ENCODE results near the gene ATP1B2.
"Not testable (repeated sequence)": the region's sequence is repeated elsewhere in the genome, so short reads cannot be mapped to it uniquely, and the experiment has no call there.

Gene ATP1B2

DNA sequence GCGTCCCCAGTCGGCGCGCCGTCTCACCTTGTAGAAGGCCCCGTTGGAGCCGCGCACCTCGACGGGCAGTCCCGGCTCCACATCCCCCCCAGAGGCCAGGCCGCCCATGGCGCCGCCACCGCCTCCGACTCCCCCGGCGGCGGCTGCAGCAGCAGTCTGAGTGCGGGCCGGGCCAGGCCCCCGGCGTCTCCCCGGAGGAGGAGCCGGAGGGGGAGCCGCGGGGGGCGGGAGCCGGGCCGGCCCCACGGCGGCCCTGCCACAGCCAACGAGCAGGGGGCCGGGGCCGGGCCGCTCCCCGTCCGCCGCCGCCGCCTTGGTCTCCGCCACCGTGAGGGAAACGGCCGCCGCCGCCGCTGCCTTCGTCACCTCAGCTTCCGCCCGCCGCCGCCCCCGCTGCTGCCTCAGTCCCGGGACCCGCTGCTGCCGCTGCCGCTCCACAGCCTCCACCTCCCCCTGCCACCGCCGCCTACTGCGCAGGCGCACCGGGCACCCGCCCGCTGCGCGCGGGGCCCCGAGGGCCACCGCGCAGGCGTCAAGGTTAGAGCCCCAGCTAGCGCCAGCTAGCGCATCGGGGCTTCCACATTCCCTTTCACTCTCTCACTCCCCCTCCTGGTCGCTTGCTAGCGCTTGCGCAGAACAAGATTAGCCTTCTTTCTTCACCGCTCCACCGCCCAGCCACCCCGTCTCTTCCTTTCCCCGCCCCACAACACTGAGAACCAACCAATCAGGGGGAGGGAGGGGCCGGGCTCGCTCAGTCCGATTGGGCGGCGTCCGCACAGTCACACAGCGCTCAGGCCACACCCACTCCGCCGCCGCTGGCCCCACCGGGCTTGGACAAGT is 36.1 kb upstream of the ATP1B2 start, which contains the start of gene FXR2:
TSS of gene FXR2 (minus strand) at position 473 of the 840 bp plus-strand sequence. CDS start at position 108, 365 bp downstream.
- DNase-seq (ENCODE audit: low spot score): peak; percentile 100
- TF ChIP-seq, protein P1, sequence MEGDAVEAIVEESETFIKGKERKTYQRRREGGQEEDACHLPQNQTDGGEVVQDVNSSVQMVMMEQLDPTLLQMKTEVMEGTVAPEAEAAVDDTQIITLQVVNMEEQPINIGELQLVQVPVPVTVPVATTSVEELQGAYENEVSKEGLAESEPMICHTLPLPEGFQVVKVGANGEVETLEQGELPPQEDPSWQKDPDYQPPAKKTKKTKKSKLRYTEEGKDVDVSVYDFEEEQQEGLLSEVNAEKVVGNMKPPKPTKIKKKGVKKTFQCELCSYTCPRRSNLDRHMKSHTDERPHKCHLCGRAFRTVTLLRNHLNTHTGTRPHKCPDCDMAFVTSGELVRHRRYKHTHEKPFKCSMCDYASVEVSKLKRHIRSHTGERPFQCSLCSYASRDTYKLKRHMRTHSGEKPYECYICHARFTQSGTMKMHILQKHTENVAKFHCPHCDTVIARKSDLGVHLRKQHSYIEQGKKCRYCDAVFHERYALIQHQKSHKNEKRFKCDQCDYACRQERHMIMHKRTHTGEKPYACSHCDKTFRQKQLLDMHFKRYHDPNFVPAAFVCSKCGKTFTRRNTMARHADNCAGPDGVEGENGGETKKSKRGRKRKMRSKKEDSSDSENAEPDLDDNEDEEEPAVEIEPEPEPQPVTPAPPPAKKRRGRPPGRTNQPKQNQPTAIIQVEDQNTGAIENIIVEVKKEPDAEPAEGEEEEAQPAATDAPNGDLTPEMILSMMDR (IDR thresholded peaks at IDR 0.05; ENCODE audit: extremely low read depth, missing control alignments): peak; percentile 50

DNA sequence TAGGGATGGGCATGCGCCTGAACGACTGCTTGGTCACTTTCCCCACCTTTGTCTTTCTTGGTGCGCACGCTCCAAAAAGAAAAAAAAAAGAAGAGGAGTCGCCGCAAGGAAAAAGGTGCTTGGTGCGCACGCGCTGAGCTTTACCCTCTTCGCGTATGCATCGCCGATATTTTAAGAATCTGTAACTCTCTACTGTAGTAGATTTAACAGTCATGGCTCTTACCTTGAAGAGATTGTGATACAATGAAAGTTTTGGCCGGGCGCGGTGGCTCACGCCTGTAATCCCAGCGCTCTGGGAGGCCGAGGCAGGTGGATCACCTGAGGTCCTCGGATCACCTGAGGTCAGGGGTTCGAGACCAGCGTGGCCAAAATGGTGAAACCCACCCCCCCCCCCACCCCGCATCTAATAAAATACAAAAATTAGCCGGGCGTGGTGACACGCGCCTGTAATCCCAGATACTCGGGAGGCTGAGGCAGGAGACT is 35.4 kb upstream of the ATP1B2 start:
- TF ChIP-seq, protein P1 (IDR thresholded peaks at IDR 0.05; ENCODE audit: extremely low read depth, missing control alignments): no peak
- DNase-seq (ENCODE audit: low spot score): no peak

DNA sequence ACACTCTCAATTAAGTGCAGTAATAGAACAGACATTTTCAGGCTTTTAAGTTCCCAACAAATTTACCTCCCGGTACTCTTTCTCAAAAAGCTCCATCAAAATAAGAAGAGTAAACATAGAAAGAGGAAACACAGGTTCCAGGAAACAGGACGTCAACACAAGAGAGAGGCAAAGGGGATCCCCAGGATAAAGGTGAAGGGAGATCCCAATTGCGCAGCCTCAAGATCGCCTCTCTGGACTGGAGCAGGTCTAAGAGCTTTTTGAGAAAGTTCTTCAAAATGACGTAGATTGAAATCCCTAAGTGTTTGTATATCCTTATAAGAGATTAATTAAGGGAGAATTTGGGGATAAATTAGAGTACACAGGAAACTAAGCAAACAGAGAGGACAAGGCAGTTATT is 32.1 kb upstream of the ATP1B2 start:
- DNase-seq (ENCODE audit: low spot score): no peak
- TF ChIP-seq, protein P1 (IDR thresholded peaks at IDR 0.05; ENCODE audit: extremely low read depth, missing control alignments): no peak

DNA sequence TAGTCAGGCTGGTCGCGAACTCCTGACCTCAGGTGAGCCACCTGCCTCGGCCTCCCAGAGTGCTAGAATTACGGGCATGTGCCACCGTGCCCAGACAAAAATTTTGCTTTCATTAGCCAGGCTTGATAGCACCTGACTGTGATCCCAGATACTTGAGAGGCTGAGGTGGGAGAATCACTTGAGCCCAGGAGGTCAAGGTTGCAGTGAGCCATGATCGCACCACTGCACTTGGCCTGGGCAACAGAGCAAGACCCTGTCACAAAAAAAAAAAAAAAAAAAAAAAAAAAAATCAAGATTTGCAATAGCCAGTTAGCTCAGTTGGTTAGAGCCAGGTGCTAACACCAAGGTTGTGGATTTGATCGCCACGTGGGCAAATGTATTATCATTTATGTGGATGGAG is 29.9 kb upstream of the ATP1B2 start:
- DNase-seq (ENCODE audit: low spot score): no peak
- TF ChIP-seq, protein P1 (IDR thresholded peaks at IDR 0.05; ENCODE audit: extremely low read depth, missing control alignments): no peak

DNA sequence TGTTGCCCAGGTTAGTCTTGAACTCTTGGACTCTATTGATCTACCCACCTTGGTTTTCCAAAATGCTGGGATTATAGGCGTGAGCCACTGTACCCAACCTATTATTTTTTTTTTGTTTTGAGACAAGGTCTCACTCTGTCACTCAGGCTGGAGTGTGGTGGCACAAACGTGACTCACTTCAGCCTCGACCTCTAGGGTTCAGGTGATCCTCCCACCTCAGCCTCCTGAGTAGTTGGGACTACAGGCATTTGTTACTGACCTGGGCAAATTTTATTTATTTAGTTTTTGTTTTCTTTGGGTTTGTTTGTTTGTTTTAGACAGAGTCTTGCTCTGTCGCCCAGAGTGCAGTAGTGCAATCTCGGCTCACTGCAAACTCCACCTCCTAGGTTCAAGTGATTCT is 27.1 kb upstream of the ATP1B2 start:
- TF ChIP-seq, protein P1 (IDR thresholded peaks at IDR 0.05; ENCODE audit: extremely low read depth, missing control alignments): no peak
- no peak for DNase-seq (ENCODE audit: low spot score)

DNA sequence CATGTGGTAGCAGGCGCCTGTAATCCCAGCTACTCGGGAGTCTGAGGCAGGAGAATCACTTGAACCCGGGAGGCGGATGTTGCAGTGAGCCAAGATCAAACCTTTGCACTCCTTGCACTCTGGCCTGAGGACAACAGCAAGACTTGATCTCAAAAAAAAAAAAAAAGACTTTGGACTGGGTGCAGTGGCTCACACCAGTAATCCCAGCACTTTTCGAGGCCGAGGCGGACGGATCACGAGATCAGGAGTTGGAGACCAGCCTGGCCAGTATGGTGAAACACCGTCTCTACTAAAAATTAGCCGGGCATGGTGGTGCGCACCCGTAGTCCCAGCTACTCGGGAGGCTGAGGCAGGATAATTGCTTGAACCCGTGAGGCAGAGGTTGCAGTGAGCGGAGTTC is 25.0 kb upstream of the ATP1B2 start:
- DNase-seq (ENCODE audit: low spot score): not testable (repeated sequence)

DNA sequence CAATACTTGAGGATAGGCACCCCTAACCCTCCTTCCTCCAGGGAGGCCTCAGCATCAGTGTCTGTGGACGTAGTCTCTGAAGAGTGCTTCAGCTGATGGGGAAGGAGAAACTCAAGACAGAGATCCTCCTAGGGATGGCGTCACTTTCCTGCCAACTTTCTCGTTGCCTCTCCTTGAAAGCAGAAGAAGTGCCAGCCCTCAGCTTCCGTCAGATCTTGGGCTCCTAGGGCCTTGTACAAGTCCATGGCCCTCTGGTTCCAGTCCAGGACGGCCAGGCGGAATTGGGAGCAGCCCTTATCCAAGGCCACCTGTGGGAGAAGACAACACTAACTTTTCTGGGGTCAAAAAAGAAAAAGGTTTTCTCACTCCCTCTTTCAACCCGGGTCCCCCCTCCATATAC is 24.4 kb upstream of the ATP1B2 start:
- TF ChIP-seq, protein P1 (IDR thresholded peaks at IDR 0.05; ENCODE audit: extremely low read depth, missing control alignments): no peak
- DNase-seq (ENCODE audit: low spot score): no peak

DNA sequence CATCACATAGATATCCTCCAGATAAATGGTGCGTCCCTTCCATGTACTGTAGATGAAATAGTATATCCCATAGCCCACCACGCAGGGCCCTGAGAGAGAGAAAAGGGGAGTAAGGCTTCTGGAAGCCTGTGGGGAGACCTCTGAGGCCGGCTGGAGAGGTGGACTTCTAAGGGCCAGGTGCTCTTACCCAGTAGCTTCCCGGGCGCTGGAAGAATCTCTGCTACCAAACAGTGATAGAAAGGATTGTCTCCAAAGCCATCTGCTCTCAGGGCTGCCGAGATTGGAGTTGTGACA is 23.8 kb upstream of the ATP1B2 start:
- TF ChIP-seq, protein P1 (IDR thresholded peaks at IDR 0.05; ENCODE audit: extremely low read depth, missing control alignments): no peak
- no peak for DNase-seq (ENCODE audit: low spot score)

Data from GM20000 (cell line).